Smooth muscle cell (in vitro differentiated cells): Measurements from ENCODE around the gene ZC3H7B. TPM values are rescaled to one million over a fixed set of nuclear protein-coding genes. Genes with fewer than 3 reads are reported as not detected.
"Not testable (repeated sequence)": the region's sequence is repeated elsewhere in the genome, so short reads cannot be mapped to it uniquely, and the experiment has no call there.

Source experiments
- DNase-seq: peaks from one replicate; lab custom pipeline; 2025; ENCODE audit not compliant: unreplicated experiment; lab: John Stamatoyannopoulos, UW
- H2AFZ ChIP-seq: fragments of 200-600 bp; sonication (generic); 2 replicates; pipeline ENCODE4 v1.6.0; 2016; ENCODE audit warnings: antibody characterized with exemption, low read depth, mild to moderate bottlenecking
- H3F3A ChIP-seq: fragments of 200-600 bp; sonication (generic); 2 replicates; pipeline ENCODE4 v1.6.0; 2017; ENCODE audit warnings: antibody characterized with exemption, low read depth
- H3K27ac ChIP-seq: fragments of 200-600 bp; sonication (generic); 2 replicates; pipeline ENCODE4 v1.5.1; 2016; ENCODE audit warnings: low read depth, mild to moderate bottlenecking
- H3K27me3 ChIP-seq: fragments of 200-600 bp; sonication (generic); 2 replicates; pipeline ENCODE4 v1.6.1; 2016; ENCODE audit warnings: low read depth, mild to moderate bottlenecking
- H3K36me3 ChIP-seq: fragments of 200-600 bp; sonication (generic); 2 replicates; pipeline ENCODE4 v1.5.1; 2016; ENCODE audit warnings: low read depth
- H3K4me1 ChIP-seq: fragments of 200-600 bp; sonication (generic); 2 replicates; pipeline ENCODE4 v1.5.1; 2016; ENCODE audit warnings: low read depth
- H3K4me2 ChIP-seq: fragments of 200-600 bp; sonication (generic); 2 replicates; pipeline ENCODE4 v1.6.0; 2016; ENCODE audit warnings: mild to moderate bottlenecking
- H3K4me3 ChIP-seq: fragments of 200-600 bp; sonication (generic); 2 replicates; pipeline ENCODE4 v1.5.1; 2016; ENCODE audit warnings: mild to moderate bottlenecking
- H3K79me2 ChIP-seq: fragments of 200-600 bp; sonication (generic); 2 replicates; pipeline ENCODE4 v1.6.0; 2016; ENCODE audit warnings: low read depth, mild to moderate bottlenecking
- H3K9ac ChIP-seq: fragments of 200-600 bp; sonication (generic); 2 replicates; pipeline ENCODE4 v1.6.0; 2016; ENCODE audit warnings: low read depth
- H3K9me3 ChIP-seq: fragments of 200-600 bp; sonication (generic); replicated peaks from 2 replicates; pipeline ENCODE4 v1.5.1; 2016; ENCODE audit warnings: low read depth
- H4K20me1 ChIP-seq: fragments of 200-600 bp; sonication (generic); 2 replicates; pipeline ENCODE4 v1.6.0; 2016; ENCODE audit warnings: low read depth
- WGBS: methylation state at CpG from one replicate; pipeline ENCODE4 v1.1.7; 2016; ENCODE audit warnings: low lambda C conversion rate; 5-methylcytosine and 5-hydroxymethylcytosine counted together
- polyA plus RNA-seq: library from polyadenylated mRNA; unstranded; fragments of >200 nt; fragmentation: Nextera tagmentation; extraction: Ambion mirVana; gene quantifications from 2 replicates; pipeline ENCODE4 v1.2.1, GENCODE V29; 2016
- total RNA-seq: library from RNA; depleted of rRNA; stranded (reverse); fragments of >200 nt; gene quantifications from 2 replicates; pipeline ENCODE4 v1.2.3, GENCODE V29; 2014
- TF ChIP-seq, protein P1 (sequence below): fragments of 200-600 bp; sonication (generic); IDR thresholded peaks from 2 replicates; pipeline ENCODE4 v1.5.1; 2017; ENCODE audit warnings: borderline replicate concordance, mild to moderate bottlenecking, antibody characterized with exemption; ENCODE audit not compliant: insufficient read depth, poor library complexity, severe bottlenecking

Gene ZC3H7B
- total and polyA plus RNA-seq, 2 experiments from 2014 or later, result 3.7 to 20.6 TPM

DNA sequence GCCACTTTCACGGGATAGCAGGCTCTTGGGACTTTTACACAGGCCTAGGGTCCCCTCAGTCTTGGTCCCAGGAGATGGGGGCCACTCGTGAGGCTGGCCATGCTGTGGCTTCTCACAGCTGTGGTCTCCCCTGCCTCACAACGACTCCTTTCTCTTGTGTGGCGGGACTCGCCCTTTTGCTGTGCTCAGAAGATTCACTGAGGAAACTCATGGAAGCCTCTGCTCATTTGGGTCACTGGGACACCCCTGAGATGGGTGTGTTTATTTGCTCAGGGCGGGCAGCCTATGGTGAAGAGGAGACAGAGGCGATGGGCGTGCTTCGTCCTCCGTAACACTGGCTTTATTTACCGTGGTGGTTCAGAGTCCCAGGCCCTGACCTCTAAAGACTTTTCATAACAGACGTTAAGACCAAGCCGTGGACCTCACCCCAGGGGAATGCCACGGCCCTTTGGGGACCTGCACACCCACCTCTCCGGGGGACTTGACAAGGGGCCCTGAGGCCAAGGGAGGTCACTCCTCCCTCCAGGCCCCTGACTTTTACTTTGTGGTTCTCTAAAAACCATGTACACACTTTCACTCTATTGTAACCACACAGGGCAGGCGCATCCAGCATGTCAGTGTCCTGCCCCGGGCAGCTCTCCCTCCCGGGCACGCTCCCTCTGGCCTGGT lies 96.0 kb downstream of the ZC3H7B start:
- Histone ChIP-seq H3F3A (no peaks in the 10 kb centered on the region), H3K27ac (no peak overlapping the region), H3K36me3 (no peaks in the 10 kb centered on the region), H3K9me3 (no peaks in the 10 kb centered on the region), H3K9ac (no peak overlapping the region), H2AFZ (no peak overlapping the region), H4K20me1 (no peaks in the 10 kb centered on the region), H3K4me2 (no peak overlapping the region), H3K27me3 (no peaks in the 10 kb centered on the region), H3K79me2 (no peaks in the 10 kb centered on the region), H3K4me3 (no peak overlapping the region), H3K4me1 (no peaks in the 10 kb centered on the region)
- no peak for DNase-seq
- TF ChIP-seq, protein P1, sequence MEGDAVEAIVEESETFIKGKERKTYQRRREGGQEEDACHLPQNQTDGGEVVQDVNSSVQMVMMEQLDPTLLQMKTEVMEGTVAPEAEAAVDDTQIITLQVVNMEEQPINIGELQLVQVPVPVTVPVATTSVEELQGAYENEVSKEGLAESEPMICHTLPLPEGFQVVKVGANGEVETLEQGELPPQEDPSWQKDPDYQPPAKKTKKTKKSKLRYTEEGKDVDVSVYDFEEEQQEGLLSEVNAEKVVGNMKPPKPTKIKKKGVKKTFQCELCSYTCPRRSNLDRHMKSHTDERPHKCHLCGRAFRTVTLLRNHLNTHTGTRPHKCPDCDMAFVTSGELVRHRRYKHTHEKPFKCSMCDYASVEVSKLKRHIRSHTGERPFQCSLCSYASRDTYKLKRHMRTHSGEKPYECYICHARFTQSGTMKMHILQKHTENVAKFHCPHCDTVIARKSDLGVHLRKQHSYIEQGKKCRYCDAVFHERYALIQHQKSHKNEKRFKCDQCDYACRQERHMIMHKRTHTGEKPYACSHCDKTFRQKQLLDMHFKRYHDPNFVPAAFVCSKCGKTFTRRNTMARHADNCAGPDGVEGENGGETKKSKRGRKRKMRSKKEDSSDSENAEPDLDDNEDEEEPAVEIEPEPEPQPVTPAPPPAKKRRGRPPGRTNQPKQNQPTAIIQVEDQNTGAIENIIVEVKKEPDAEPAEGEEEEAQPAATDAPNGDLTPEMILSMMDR, result no peak
- WGBS, result 94% methylated on average over 19 of the region's 19 CpGs

DNA sequence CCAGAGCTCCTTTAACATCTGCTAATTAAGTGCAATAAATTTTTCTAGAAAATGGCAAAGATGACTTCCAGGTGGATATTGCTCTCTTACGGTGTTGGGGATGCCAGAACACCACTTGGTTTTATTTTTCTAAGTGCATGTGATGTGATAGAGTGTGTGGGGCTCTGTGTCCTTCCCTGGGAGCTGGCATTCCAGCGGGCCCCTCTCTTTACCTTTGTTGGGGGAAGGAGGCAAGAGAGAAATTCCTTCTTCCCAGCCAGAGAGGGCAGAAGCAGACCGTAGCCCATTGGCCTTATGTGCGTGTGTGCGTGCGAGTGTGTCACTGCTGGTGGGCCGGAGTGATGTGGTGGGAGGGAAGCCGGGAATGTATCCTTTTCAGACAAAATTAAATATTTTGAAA lies 97.6 kb downstream of the ZC3H7B start:
- H3K27ac ChIP-seq, result no peak overlapping the region
- H3F3A ChIP-seq, result no peaks in the 10 kb centered on the region
- TF ChIP-seq, protein P1, result no peak
- no peaks in the 10 kb centered on the region for H4K20me1 ChIP-seq
- no peaks in the 10 kb centered on the region for H3K36me3 ChIP-seq
- H3K9ac ChIP-seq, result no peak overlapping the region
- H3K79me2 ChIP-seq, result no peaks in the 10 kb centered on the region
- H3K9me3 ChIP-seq, result no peaks in the 10 kb centered on the region
- DNase-seq, result no peak
- H3K4me3 ChIP-seq, result no peak overlapping the region
- H3K27me3 ChIP-seq, result no peaks in the 10 kb centered on the region
- no peak overlapping the region for H2AFZ ChIP-seq
- H3K4me2 ChIP-seq, result no peak overlapping the region
- WGBS, result 92% methylated on average over 8 of the region's 8 CpGs
- H3K4me1 ChIP-seq, result no peaks in the 10 kb centered on the region

DNA sequence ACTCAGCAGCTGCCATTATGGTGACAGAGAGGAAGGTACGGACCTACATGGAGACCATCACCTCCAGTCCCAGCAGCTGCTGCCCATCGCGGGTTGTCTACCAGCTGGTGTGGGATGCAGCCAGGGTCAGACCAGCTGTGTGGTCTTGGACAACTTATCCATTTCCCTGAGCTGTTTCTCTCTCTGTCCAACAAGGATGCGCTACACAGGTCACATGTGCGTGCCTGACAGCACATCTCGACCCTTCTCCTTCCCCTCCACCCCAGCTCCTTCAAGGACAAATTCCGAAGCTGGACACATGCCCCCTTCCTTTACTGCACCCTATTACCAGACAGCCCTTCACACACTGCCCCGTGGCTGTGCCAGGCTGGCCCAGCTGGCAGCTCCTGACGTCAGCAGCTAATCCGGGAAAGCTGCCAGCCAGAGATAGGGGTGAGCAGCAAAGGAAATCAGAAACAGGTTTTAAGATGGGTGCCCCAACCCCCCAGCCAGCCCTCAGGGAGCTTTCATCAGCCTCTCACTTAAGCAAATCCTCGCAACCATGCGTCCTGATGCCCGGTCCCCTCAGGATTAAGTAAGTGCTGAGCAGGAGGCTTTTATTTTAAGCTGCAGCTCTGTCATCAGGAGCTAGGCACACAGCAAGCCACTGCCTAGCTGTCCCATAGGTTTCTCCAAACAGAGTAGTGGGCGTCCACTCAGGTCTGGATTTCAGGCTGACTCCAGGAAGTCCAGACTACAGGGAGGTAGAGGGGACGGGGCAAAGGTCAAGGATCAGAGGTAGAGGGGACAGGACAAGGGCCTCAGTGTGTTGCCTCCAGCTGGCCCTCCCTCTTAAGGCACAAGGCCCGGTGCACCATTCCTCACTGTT lies 100.7 kb downstream of the ZC3H7B start:
- H4K20me1 ChIP-seq, result no peaks in the 10 kb centered on the region
- WGBS, result 68% methylated on average over 16 of the region's 16 CpGs
- no peaks in the 10 kb centered on the region for H3K79me2 ChIP-seq
- no peak for DNase-seq
- H3K4me1 ChIP-seq, result no peaks in the 10 kb centered on the region
- H3K9ac ChIP-seq, result no peak overlapping the region
- no peak overlapping the region for H3K4me3 ChIP-seq
- H3K27ac ChIP-seq, result no peak overlapping the region
- H3F3A ChIP-seq, result no peaks in the 10 kb centered on the region
- H2AFZ ChIP-seq, result no peak overlapping the region
- H3K9me3 ChIP-seq, result no peaks in the 10 kb centered on the region
- no peak overlapping the region for H3K4me2 ChIP-seq
- H3K36me3 ChIP-seq, result no peaks in the 10 kb centered on the region
- no peaks in the 10 kb centered on the region for H3K27me3 ChIP-seq
- TF ChIP-seq, protein P1, result no peak

DNA sequence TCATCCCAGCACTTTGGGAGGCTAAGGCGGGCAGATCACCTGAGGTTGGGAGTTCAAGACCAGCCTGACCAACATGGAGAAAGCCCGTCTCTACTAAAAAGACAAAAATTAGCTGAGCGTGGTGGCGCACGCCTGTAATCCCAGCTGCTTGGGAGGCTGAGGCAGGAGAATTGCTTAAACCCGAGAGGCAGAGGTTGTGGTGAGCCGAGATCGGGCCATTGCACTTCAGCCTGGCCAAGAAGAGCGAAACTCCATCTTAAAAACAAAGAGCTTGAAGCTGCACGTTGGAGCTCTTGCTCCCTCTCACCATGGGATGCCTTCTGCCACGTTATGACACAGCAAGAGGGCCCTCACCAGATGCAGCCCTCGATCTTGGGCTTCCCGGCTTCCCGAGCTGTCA lies 101.5 kb downstream of the ZC3H7B start:
- not testable (repeated sequence) for DNase-seq, H3K27me3 ChIP-seq, H3K9ac ChIP-seq, H3K4me3 ChIP-seq, H3K36me3 ChIP-seq, H3K79me2 ChIP-seq, H2AFZ ChIP-seq, H3K27ac ChIP-seq, H3K4me1 ChIP-seq, H3K9me3 ChIP-seq, H3K4me2 ChIP-seq, H3F3A ChIP-seq, H4K20me1 ChIP-seq
- 92% methylated on average over 14 of the region's 14 CpGs for WGBS
